ENCODE data around the gene MRPL55. TPM values are rescaled to one million over a fixed set of nuclear protein-coding genes. Genes with fewer than 3 reads are reported as not detected.

Gene MRPL55
- polyA plus RNA-seq, 1 donor from 2014 or later = 168 TPM

- peak within 1 kb of the TSS; percentile 99 for H3K4me3 ChIP-seq (ENCODE audit: low read length)
- H3F3A ChIP-seq (ENCODE audit: insufficient read depth, low read length, poor library complexity, severe bottlenecking) = no peaks in the 10 kb centered on the region
- H3K36me3 ChIP-seq (ENCODE audit: insufficient read depth, low read length) = no peaks in the 10 kb centered on the region
- peak within 1 kb of the TSS; percentile 96 for H3K9ac ChIP-seq (ENCODE audit: low read length)
- H3K27me3 ChIP-seq (ENCODE audit: insufficient read depth, low read depth, low read length) = no peaks in the 10 kb centered on the region
- peak; percentile 29 for TF ChIP-seq CTCF (IDR thresholded peaks at IDR 0.05; ENCODE audit: poor library complexity, severe bottlenecking)
- TF ChIP-seq EZH2 (IDR thresholded peaks at IDR 0.05; ENCODE audit: borderline replicate concordance, insufficient read depth, low read length, poor library complexity, severe bottlenecking) = no peak
- TF ChIP-seq SMC3 (conservative IDR thresholded peaks at IDR 0.05; ENCODE audit: poor library complexity) = peak; percentile 26
- TF ChIP-seq MXI1 (conservative IDR thresholded peaks at IDR 0.05; ENCODE audit: poor library complexity, severe bottlenecking) = peak; percentile 68
- TF ChIP-seq TAF1 (IDR thresholded peaks at IDR 0.05; ENCODE audit: low read depth) = peak; percentile 89
- no peak for TF ChIP-seq EP300 (conservative IDR thresholded peaks at IDR 0.05; ENCODE audit: poor library complexity, severe bottlenecking)
- TF ChIP-seq RAD21 (conservative IDR thresholded peaks at IDR 0.05) = no peak
- peak; percentile 99 for TF ChIP-seq POLR2AphosphoS5 (IDR thresholded peaks at IDR 0.05)
- peak; percentile 68 for TF ChIP-seq REST (IDR thresholded peaks at IDR 0.05; ENCODE audit: borderline replicate concordance)
- H3K4me2 ChIP-seq (ENCODE audit: low read length) = peak within 1 kb of the TSS; percentile 89
- peak within 1 kb of the TSS; percentile 87 for H3K27ac ChIP-seq (ENCODE audit: low read length)
- peaks cover 44% of the 10 kb centered on the region for H3K79me2 ChIP-seq (replicated peaks; ENCODE audit: insufficient read depth, low read length)
- no peaks in the 10 kb centered on the region for H3K9me3 ChIP-seq (ENCODE audit: low read length)
- H3K9me2 ChIP-seq (ENCODE audit: insufficient read depth, low read length) = no peaks in the 10 kb centered on the region
- H4K20me1 ChIP-seq (ENCODE audit: insufficient read depth) = peaks cover 11% of the 10 kb centered on the region
- peak within 1 kb of the TSS; percentile 87 for H2AFZ ChIP-seq (ENCODE audit: low read depth, low read length)
These were observed 26.7 kb downstream of the MRPL55 start, which contains the start of gene ARF1 for GRCh38 chr1:228082214-228082917. ARF1 (plus strand) TSS chr1:228082708; CDS start chr1:228097115, 14,407 bp downstream.

GRCh38 chr1:228081578-228082213 is 27.4 kb downstream of the MRPL55 start:
- H3F3A ChIP-seq (ENCODE audit: insufficient read depth, low read length, poor library complexity, severe bottlenecking) = no peaks in the 10 kb centered on the region
- H3K9me3 ChIP-seq (ENCODE audit: low read length) = no peaks in the 10 kb centered on the region
- TF ChIP-seq REST (IDR thresholded peaks at IDR 0.05; ENCODE audit: borderline replicate concordance) = no peak
- no peak for TF ChIP-seq EZH2 (IDR thresholded peaks at IDR 0.05; ENCODE audit: borderline replicate concordance, insufficient read depth, low read length, poor library complexity, severe bottlenecking)
- no peak for TF ChIP-seq MXI1 (conservative IDR thresholded peaks at IDR 0.05; ENCODE audit: poor library complexity, severe bottlenecking)
- TF ChIP-seq CTCF (IDR thresholded peaks at IDR 0.05; ENCODE audit: poor library complexity, severe bottlenecking) = no peak
- no peak for TF ChIP-seq TAF1 (IDR thresholded peaks at IDR 0.05; ENCODE audit: low read depth)
- no peak for TF ChIP-seq RAD21 (conservative IDR thresholded peaks at IDR 0.05)
- TF ChIP-seq SMC3 (conservative IDR thresholded peaks at IDR 0.05; ENCODE audit: poor library complexity) = no peak
- no peak for TF ChIP-seq EP300 (conservative IDR thresholded peaks at IDR 0.05; ENCODE audit: poor library complexity, severe bottlenecking)
- TF ChIP-seq POLR2AphosphoS5 (IDR thresholded peaks at IDR 0.05) = no peak
- H3K36me3 ChIP-seq (ENCODE audit: insufficient read depth, low read length) = no peaks in the 10 kb centered on the region
- H3K27ac ChIP-seq (ENCODE audit: low read length) = no peak overlapping the region
- H4K20me1 ChIP-seq (ENCODE audit: insufficient read depth) = peaks cover 11% of the 10 kb centered on the region
- peak overlapping the region; percentile 78 for H3K4me2 ChIP-seq (ENCODE audit: low read length)
- H3K27me3 ChIP-seq (ENCODE audit: insufficient read depth, low read depth, low read length) = no peaks in the 10 kb centered on the region
- peak overlapping the region; percentile 87 for H2AFZ ChIP-seq (ENCODE audit: low read depth, low read length)
- no peaks in the 10 kb centered on the region for H3K9me2 ChIP-seq (ENCODE audit: insufficient read depth, low read length)
- peak overlapping the region; percentile 74 for H3K9ac ChIP-seq (ENCODE audit: low read length)
- peaks cover 37% of the 10 kb centered on the region for H3K79me2 ChIP-seq (replicated peaks; ENCODE audit: insufficient read depth, low read length)
- H3K4me3 ChIP-seq (ENCODE audit: low read length) = peak overlapping the region; percentile 99
